WTC11 (cell line): ENCODE results near the gene SIK2. TPM values are rescaled to one million over a fixed set of nuclear protein-coding genes. Genes with fewer than 3 reads are reported as not detected.

ENCODE experiments used
- ATAC-seq: fragments of 200-7000 bp; cut with Tn5 transposase; 2 replicates; pipeline ENCODE4 v1.10.0; 2021; ENCODE audit warnings: mild to moderate bottlenecking, moderate library complexity
- CTCF ChIA-PET: fragments of 300-600 bp; sonication (Branson Sonifier 250); formaldehyde crosslinking; loops from one replicate; lab custom pipeline; 2021; ENCODE audit warnings: antibody characterized with exemption; lab: Charles Lee
- POLR2A ChIA-PET: fragments of 350-600 bp; sonication (Branson Sonifier 250); formaldehyde crosslinking; loops from one replicate; lab custom pipeline; 2021; ENCODE audit warnings: antibody characterized with exemption; lab: Charles Lee
- DNase-seq: peaks from one replicate; pipeline ENCODE4 v3.0.0; 2021; ENCODE audit warnings: low spot score
- H3K27ac Mint-ChIP-seq: 2 replicates; pipeline ENCODE4 v1.8.0; 2021; ENCODE audit warnings: mixed read lengths
- H3K27me3 Mint-ChIP-seq: 2 replicates; pipeline ENCODE4 v1.8.0; 2021; ENCODE audit warnings: low read depth, mild to moderate bottlenecking, moderate library complexity, mixed read lengths
- H3K36me3 Mint-ChIP-seq: 2 replicates; pipeline ENCODE4 v1.8.0; 2021; ENCODE audit warnings: mixed read lengths
- H3K4me1 Mint-ChIP-seq: 2 replicates; pipeline ENCODE4 v1.8.0; 2022; ENCODE audit warnings: mixed read lengths
- H3K4me3 Mint-ChIP-seq: 2 replicates; pipeline ENCODE4 v1.8.0; 2021; ENCODE audit warnings: mild to moderate bottlenecking, moderate library complexity, mixed read lengths
- H3K9me3 Mint-ChIP-seq: 2 replicates; pipeline ENCODE4 v1.8.0; 2021; ENCODE audit warnings: mixed read lengths
- AR ChIP-seq: fragments of 250-450 bp; sonication (Bioruptor Pico); IDR thresholded peaks from 2 replicates; pipeline ENCODE4 v1.9.0; 2021; ENCODE audit warnings: mild to moderate bottlenecking
- ATF3 ChIP-seq: sonication (generic); formaldehyde crosslinking; conservative IDR thresholded peaks from 2 replicates; pipeline ENCODE4 v1.8.1; 2022; ENCODE audit warnings: mild to moderate bottlenecking, missing genetic modification reagents
- ATF6 ChIP-seq: sonication (generic); formaldehyde crosslinking; IDR thresholded peaks from 2 replicates; pipeline ENCODE4 v1.8.1; 2023; ENCODE audit warnings: mild to moderate bottlenecking, missing genetic modification reagents
- CREB1 ChIP-seq: sonication (generic); formaldehyde crosslinking; IDR thresholded peaks from 2 replicates; pipeline ENCODE4 v1.8.0; 2023; ENCODE audit warnings: mild to moderate bottlenecking, missing genetic modification reagents
- CREM ChIP-seq: sonication (generic); formaldehyde crosslinking; IDR thresholded peaks from 2 replicates; pipeline ENCODE4 v1.8.1; 2022; ENCODE audit warnings: mild to moderate bottlenecking, missing genetic modification reagents, moderate library complexity
- E2F5 ChIP-seq: sonication (generic); formaldehyde crosslinking; IDR thresholded peaks from 2 replicates; pipeline ENCODE4 v1.8.1; 2022; ENCODE audit warnings: mild to moderate bottlenecking, moderate library complexity, missing genetic modification reagents
- EMX1 ChIP-seq: fragments of 250-450 bp; sonication (Bioruptor Pico); IDR thresholded peaks from 2 replicates; pipeline ENCODE4 v1.8.0; 2021; ENCODE audit warnings: mild to moderate bottlenecking
- FOXJ3 ChIP-seq: sonication (generic); formaldehyde crosslinking; IDR thresholded peaks from 2 replicates; pipeline ENCODE4 v1.9.0; 2021; ENCODE audit warnings: missing genetic modification reagents, mild to moderate bottlenecking, borderline replicate concordance
- FOXP4 ChIP-seq: sonication (generic); formaldehyde crosslinking; IDR thresholded peaks from 2 replicates; pipeline ENCODE4 v1.8.0; 2022; ENCODE audit warnings: mild to moderate bottlenecking, missing genetic modification reagents
- GTF2I ChIP-seq: fragments of 250-450 bp; sonication (Bioruptor Pico); conservative IDR thresholded peaks from 2 replicates; pipeline ENCODE4 v1.4.0; 2021; ENCODE audit warnings: mild to moderate bottlenecking
- HMGA2 ChIP-seq: fragments of 250-450 bp; sonication (Bioruptor Pico); IDR thresholded peaks from 2 replicates; pipeline ENCODE4 v1.4.0; 2021; ENCODE audit warnings: mild to moderate bottlenecking, moderate library complexity
- KAT7 ChIP-seq: sonication (generic); formaldehyde crosslinking; IDR thresholded peaks from 2 replicates; pipeline ENCODE4 v1.8.1; 2023; ENCODE audit warnings: missing genetic modification reagents, mild to moderate bottlenecking, borderline replicate concordance
- MXD4 ChIP-seq: fragments of 250-450 bp; sonication (Bioruptor Pico); IDR thresholded peaks from 2 replicates; pipeline ENCODE4 v1.8.0; 2021; ENCODE audit warnings: mild to moderate bottlenecking, moderate library complexity, borderline replicate concordance
- TP53 ChIP-seq: sonication (generic); formaldehyde crosslinking; IDR thresholded peaks from 2 replicates; pipeline ENCODE4 v1.8.1; 2023; ENCODE audit warnings: mild to moderate bottlenecking, missing genetic modification reagents
- USF1 ChIP-seq: sonication (generic); formaldehyde crosslinking; IDR thresholded peaks from 2 replicates; pipeline ENCODE4 v1.8.0; 2022; ENCODE audit warnings: mild to moderate bottlenecking, missing genetic modification reagents
- ZBTB43 ChIP-seq: sonication (generic); formaldehyde crosslinking; IDR thresholded peaks from 2 replicates; pipeline ENCODE4 v1.8.1; 2023; ENCODE audit warnings: mild to moderate bottlenecking, missing genetic modification reagents
- ZNF219 ChIP-seq: sonication (generic); formaldehyde crosslinking; IDR thresholded peaks from 2 replicates; pipeline ENCODE4 v1.8.0; 2023; ENCODE audit warnings: missing genetic modification reagents, mild to moderate bottlenecking, borderline replicate concordance
- ZNF532 ChIP-seq: fragments of 250-450 bp; sonication (Bioruptor Pico); IDR thresholded peaks from 2 replicates; pipeline ENCODE4 v1.9.0; 2021; ENCODE audit warnings: mild to moderate bottlenecking, borderline replicate concordance
- ZSCAN18 ChIP-seq: fragments of 250-450 bp; sonication (Bioruptor Pico); IDR thresholded peaks from 2 replicates; pipeline ENCODE4 v2.1.2; 2022; ENCODE audit warnings: mild to moderate bottlenecking, moderate library complexity
- total RNA-seq: library from RNA; stranded (reverse); gene quantifications from 3 replicates; pipeline ENCODE4 v1.2.3, GENCODE V29; 2021

SIK2 gene
- total RNA-seq, 1 experiment from 2014 or later, result 7.2 TPM

- ChIA-PET POLR2A (no interaction called here), CTCF (interaction anchor here (0.5 to 1.4 kb wide), 3 partner anchors 202 to 362 kb away, joined by 3 to 4 read pairs (median 3); no protein-coding TSS in a partner anchor)
- H3K4me3 Mint-ChIP-seq, result no peak overlapping the region
- no peaks in the 10 kb centered on the region for H3K27me3 Mint-ChIP-seq
- peaks cover 54% of the 10 kb centered on the region for H3K4me1 Mint-ChIP-seq
- H3K36me3 Mint-ChIP-seq, result no peaks in the 10 kb centered on the region
- DNase-seq (no peak), ATAC-seq (peak; percentile 76)
- TF ChIP-seq AR (CRISPR knock-in tag), result no peak
- no peak for TF ChIP-seq MXD4
- TF ChIP-seq GTF2I (CRISPR knock-in tag), result no peak
- TF ChIP-seq CREB1 (CRISPR knock-in tag), result no peak
- no peak for TF ChIP-seq KAT7 (CRISPR knock-in tag)
- no peak for TF ChIP-seq ZNF532 (CRISPR knock-in tag)
- no peak for TF ChIP-seq ZSCAN18 (CRISPR knock-in tag)
- no peak for TF ChIP-seq ZNF219
- TF ChIP-seq HMGA2 (CRISPR knock-in tag), result no peak
- TF ChIP-seq ATF6, result no peak
- TF ChIP-seq EMX1 (CRISPR knock-in tag), result no peak
- no peak for TF ChIP-seq TP53
- TF ChIP-seq ZBTB43 (CRISPR knock-in tag), result no peak
- TF ChIP-seq FOXP4 (CRISPR knock-in tag), result no peak
- no peak for TF ChIP-seq ATF3 (CRISPR knock-in tag)
- no peak for TF ChIP-seq E2F5
- no peak for TF ChIP-seq FOXJ3 (CRISPR knock-in tag)
- TF ChIP-seq USF1 (CRISPR knock-in tag), result no peak
- TF ChIP-seq CREM (CRISPR knock-in tag), result no peak
- no peaks in the 10 kb centered on the region for H3K9me3 Mint-ChIP-seq
- H3K27ac Mint-ChIP-seq, result peak overlapping the region; percentile 10; the same call in 1 of the 2 replicates
Observed at GRCh38 chr11:111639226-111639925, 37.1 kb downstream of the SIK2 start.
